GM19099 (cell line): ENCODE data around the gene VPS41.

ENCODE experiments used
- POLR2A ChIP-seq: IDR thresholded peaks from 3 replicates; pipeline ENCODE4 v1.6.1; 2011; ENCODE audit warnings: low read depth; ENCODE audit not compliant: insufficient read length; ENCODE audit errors: extremely low read depth

The VPS41 gene

DNA sequence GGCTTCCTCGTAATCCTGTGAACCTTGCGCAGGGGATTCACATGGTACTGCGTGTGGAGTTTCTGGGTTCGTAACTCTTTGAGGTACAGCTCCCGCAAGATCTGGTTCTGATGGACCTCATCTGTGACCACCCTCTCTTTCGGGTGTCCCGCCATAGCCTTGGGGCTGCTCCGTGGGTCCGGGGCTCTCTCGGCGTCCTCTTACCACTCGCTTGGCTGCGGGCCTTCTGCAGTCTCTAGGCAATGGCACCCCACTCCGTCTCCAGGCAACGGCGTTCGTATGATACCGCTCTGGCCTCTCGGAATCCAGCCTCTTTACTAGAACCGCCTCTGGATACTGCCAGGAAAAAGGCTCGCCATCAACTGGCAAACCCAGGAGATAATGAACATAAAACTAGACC lies 223.1 kb downstream of the VPS41 start:
- no peak for TF ChIP-seq POLR2A

GRCh38 chr7:38682606-38683005 lies 226.4 kb downstream of the VPS41 start:
- no peak for TF ChIP-seq POLR2A

GRCh38 chr7:38681882-38682281 lies 227.1 kb downstream of the VPS41 start:
- no peak for TF ChIP-seq POLR2A

GRCh38 chr7:38679419-38679818 lies 229.6 kb downstream of the VPS41 start:
- TF ChIP-seq POLR2A, result no peak

DNA sequence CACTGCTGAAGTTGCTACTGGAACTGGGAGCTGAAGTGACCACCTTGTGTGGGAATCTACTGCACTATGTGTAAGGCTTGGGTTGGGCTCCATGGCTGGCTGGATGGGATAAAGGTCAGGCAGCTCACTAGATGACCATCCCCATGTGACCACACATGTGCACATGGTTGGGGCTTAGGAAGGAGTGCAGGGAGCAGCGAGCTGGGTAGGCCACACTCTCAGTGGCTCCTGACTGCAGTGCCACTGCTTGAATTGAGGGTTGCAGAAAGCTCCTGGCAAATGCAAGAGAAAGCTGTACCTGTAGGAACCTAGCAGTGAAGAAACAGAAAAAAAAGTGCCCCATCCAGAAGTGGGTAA lies 230.3 kb downstream of the VPS41 start:
- TF ChIP-seq POLR2A, result no peak

- no peak for TF ChIP-seq POLR2A
These were observed 230.9 kb downstream of the VPS41 start for GRCh38 chr7:38677981-38678697.

DNA sequence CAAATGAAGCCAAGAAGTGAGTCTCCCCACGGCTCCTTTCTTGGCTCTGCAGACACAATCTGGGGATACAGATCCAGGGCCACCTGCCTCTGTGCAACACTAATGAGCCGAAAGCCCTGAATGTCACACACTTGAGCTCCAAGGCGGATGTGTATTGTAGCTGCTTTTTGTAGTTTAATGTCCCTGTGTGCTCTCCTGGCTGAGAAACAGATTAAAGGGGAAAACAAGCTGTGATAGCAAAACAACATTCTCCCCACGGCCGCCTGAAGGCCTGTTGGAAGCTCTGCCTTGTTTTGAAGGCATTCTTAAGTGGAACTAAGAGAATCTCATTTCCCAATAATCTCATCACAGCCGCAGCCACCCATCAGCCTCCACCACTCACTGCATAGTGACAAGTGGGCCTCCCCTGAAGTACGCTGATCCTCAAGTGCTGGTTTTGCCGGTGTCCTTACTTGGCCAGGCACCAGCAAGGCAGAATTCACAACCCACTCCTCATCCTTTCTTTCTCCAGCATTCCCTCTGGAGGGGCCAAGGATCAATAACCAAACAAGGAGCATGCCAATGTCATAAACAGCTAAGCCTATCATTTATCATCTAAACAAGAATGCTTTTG lies 233.4 kb downstream of the VPS41 start:
- no peak for TF ChIP-seq POLR2A

DNA sequence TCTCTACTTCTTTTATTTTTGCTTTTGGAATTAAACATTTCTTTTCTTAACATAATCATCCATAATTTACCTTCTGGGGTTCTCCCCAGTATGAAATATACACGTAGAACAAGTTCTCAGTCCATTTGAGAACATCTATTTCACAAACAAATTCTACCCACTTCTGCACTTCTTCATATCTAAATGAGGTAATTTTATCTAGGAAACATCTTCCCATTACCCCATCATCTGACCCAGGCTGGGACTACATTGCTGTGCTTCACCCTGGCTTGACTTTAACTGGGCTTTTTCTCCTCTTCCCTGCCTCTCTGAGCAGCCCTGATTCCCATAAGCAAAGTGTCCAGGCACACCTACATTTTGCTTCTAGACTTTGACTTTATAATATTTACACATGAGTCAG lies 234.5 kb downstream of the VPS41 start:
- no peak for TF ChIP-seq POLR2A

DNA sequence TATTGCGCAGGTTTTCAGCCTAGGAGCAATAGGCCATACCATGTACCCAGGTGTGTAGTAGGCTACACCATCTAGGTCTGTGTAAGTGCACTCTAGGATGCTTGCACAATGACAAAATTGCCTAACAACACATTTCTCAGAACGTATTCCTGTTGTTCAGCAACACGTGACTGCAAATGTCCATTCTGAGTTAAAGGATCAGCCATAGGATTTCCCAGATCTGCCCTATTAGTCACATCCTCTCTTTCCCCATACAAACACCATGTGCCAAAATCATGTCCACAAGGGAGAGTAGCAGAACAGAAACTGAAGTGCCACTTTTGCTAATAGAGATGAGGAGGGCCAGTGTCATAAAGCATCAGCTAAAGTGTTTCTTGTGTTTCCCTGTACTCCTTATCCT lies 235.2 kb downstream of the VPS41 start:
- no peak for TF ChIP-seq POLR2A
